ENCODE results near the gene CDK11B.
"Not testable (repeated sequence)": the region's sequence is repeated elsewhere in the genome, so short reads cannot be mapped to it uniquely, and the experiment has no call there.

Gene CDK11B

DNA sequence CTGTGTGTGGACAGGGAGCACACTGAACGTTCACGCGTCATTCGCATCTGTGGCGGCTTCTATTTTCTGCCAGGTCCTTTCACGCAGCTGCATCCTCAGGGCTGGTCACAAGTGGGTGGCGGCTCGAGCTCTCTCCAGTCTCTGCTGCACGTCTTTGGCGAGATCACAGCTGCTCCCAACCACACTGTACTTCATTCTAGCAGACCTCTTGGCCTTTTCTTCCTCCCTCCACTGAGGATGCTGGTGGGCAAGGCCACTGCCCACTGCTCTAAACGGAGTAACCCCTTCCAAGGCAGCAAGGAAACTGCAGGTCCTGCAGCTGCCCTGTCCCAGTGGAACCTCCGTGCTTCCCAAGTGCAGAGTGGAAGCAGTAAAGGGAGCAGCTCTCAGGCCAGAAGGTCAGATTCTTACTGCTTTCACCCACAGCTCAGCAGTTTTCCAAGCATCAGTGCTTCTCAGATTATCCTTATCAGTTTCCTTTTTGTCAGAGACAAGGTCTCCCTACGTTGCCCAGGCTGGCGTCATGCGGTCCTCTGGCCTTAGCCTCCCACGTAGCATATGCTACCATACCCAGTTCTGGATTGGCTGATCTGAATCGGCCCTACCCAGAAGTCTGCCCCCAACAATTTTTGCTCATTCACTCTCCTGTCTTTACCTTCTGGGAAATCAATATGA, 11.1 kb downstream of the CDK11B start:
- DNase-seq: not testable (repeated sequence)

DNA sequence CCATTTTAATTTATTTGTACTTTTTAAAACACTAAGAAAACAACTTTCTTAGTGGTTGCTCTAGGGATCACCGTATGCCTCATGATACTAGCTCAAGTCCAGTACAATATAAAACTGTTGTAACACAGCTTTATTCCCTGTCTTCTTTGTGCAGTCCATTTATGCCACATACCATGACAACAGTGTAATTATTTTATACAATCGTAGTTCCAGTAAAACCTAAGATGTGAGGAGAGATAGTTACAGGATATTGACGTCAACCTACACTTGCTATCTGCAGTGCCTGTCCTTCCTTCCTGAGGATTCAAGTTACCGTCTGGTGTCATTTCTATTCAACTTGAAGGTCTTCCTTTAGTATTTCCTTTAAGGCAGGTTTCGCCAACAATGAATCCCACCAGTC, 12.5 kb downstream of the CDK11B start:
- not testable (repeated sequence) for DNase-seq

DNA sequence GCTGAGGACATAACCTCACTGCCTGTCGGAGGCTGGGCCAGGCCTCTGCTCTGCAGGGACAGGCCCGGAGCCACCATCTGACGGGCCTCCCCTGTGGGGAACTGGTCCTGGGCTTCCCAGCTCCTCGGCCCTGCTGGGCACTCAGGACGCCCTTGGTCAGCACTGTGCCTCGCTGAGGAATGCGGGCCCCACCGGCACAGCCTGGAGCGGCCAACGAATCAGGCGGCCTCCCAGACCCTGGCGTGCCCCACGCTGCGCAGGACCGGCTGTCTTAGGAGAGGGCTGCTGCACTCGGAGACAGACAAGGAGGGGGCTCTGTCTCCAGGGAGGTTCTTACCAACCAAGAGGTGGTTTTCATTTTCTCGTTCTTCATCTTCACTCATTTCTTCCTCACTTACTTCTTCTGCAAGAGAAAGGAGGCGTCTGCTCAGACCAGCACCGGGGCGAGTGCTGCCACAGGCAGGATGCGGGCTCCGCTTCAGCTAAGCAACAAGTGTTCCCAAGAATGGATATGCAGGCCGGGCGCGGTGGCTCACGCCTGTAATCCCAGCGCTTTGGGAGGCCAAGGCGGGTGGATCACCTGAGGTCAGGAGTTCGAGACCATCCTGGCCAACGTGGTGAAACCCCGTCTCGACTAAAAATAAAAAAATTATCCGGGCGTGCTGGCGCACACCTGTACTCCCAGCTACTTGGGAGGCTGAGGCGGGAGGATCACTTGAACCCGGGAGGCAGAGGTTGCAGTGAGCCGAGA, 17.9 kb downstream of the CDK11B start:
- not testable (repeated sequence) for DNase-seq

DNA sequence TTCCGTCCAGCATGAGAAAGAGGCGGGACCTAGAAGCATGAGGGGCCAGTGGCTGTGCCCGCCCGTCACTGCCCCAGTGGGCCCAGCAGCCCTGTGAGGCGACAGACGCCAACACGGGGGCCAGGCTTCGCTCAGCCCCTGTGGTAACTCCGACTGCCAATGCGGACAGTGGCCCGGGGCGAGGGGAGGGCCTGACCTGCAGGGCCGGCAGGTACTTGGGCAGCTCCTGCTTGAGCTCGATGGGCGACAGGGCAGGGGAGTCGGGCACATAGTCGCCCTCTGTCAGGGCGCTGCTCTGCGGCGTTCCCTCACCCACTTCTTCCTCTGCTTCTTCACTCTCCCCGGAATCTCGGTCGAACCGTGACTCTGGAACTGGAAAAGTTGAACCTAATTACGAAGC, 18.7 kb downstream of the CDK11B start:
- not testable (repeated sequence) for DNase-seq

DNA sequence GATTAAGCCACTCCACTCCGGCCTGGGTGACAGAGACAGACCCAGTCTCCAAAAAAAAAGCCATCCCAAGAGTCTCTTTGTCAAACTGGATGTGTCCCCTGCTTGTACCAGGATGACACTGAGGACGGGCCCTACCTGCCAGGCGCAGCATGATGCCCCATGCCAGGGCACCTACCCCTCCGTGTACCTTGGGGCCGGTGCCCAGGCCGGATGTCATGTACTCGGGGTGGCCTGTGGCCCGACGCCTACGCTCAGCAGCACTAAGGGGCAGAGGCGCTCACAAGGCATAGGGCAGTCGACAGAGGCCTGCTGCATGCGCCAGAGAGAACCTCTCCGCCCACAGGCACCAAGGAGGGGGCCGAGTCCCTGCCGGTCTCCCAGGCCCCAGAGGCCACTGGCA, 19.4 kb downstream of the CDK11B start:
- DNase-seq: not testable (repeated sequence)

DNA sequence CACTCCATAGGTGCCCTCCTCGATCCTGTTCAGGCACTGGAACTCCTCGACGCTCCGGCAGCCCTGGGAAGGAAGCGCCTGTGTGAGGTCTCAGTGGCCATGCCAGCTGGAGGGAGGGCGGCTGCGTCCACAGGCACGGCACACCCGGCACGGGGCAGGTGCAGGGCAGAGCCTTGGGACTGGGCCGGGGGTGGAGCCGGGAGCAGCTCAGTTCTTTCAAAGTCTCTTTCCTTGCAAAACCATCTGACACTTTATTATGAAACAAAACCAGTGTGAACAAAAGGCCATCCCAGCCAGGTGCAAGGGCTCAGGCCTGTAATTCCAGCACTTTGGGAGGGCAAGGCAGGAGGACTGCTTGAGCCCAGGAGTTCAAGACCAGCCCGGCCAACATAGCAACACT, 20.3 kb downstream of the CDK11B start:
- not testable (repeated sequence) for DNase-seq

DNA sequence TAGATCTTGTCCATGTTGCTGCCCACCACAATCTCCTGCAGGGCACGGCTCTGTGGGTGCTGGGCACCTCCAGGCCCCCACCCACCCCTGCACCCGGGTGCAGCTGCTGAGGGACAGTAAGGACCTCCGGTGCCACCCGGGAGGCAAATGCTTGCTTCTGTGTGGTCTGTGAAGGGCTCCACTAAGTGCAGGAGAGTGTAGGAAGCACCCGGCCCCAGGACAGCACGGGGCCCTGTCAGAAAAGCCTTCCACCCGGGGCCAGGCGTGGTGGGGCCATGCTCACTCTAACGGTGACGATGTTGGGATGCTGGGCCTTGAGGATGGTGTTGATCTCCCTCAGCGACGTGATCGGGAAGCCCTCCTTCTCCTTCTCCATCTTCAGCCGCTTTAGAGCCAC, 21.3 kb downstream of the CDK11B start:
- not testable (repeated sequence) for DNase-seq

DNA sequence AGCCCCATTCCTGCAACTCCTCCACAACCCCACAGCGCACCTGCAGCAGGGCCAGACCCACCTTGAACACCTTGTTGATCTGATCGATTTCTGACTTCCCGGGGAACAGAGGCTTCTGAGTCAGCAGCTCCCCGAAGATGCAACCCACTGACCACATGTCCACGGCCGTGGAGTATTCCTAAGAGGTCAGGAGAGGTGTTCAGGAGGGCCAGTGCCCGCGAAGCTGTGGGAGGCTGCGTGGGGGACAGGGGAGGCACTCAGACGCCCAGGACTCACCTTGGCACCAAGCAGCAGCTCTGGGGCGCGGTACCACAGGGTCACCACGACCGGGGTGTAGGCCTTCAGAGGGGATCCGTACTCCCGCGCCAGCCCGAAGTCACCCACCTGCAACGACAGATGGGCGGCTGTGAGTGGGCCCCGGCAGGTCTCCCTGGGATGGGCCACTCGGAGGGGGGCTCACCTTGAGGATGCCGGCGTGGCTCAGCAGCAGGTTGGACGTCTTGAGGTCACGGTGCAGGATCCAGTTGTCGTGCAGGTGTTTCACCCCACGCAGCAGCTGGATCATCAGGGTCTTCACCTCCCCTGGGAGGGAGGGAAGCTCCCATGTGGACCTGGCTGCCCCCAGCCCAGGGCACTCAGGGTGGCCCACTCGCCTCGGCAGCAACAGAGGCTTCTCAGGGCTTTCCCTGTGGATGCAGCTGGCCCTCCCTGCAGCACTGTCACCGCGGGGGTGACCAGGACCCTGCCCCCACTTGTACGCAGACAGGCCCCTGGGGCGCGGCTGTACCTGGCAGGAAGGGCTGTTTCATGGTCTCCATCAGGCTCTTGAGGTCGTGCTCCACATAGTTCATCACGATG, 22.0 kb downstream of the CDK11B start:
- DNase-seq: not testable (repeated sequence)

DNA sequence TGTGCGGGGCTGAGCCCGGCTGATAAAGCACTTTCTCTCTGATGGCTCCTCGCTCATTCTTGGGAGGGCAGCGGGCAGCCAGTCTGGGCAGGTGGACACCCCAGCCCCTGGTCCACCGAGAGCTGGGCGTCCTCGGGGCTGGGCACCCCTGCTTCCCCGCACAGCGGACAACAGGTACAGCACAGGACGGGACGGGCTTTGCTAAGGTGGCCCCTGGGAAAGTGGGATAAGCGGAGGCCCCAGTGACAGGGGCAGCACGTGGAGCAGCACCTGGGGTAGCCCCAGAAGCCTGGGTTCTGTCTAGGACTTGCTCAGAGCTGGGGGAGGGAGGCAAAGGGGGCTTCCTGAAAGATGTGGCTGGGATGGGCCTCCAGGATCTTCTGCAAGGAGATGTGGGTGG, 24.2 kb downstream of the CDK11B start:
- not testable (repeated sequence) for DNase-seq

DNA sequence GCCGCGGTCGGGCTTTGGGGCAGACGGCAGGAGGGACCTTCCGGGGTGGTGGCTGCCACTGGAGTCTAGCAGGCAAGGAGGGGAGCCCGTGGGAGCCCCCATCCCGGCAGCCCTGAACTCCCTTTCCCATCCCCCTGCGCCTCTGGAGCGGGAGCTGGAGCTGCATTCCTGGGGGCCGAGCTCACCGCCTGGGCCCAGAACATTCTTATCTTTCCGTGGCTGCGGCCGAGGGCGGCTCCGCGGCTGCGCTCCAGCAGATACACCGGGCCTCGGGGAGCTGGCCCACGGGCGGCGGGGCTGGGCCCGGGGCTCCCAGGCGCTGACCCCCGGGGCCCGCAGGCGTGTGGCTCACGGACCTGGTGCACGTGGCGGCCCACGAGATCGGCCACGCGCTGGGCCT, 25.4 kb downstream of the CDK11B start:
- DNase-seq: not testable (repeated sequence)

DNA sequence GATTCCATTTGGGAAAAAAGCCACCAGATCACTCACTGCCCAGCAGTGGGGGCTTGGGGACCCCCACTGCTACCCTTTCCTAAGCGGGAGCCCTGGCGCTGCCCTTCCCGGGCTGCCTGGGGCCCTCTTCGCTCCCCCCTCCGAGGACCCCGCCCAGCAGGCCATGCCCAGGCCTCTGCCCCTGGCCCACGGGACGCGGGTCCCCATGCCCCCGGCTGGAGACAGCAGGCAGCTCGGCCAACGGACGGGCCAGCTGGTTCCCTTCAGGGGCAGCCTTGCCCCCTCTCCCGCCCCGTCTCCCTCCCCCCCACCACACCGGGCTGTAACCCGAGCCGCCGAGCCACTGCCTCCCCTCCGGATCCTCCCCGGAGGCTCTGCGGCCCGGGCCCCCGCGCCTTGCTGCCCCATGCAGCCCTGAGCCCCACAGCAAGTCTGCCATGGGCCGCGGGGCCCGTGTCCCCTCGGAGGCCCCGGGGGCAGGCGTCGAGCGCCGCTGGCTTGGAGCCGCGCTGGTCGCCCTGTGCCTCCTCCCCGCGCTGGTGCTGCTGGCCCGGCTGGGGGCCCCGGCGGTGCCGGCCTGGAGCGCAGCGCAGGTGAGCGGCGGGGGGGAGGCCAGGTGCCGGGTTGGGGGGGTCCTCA, 26.9 kb downstream of the CDK11B start, which contains the start of gene MMP23B:
Gene MMP23B, plus strand, starts transcription at position 392 of the 639 bp plus-strand sequence. Its CDS starts 46 bp downstream, at position 438.
- DNase-seq: no peak

DNA sequence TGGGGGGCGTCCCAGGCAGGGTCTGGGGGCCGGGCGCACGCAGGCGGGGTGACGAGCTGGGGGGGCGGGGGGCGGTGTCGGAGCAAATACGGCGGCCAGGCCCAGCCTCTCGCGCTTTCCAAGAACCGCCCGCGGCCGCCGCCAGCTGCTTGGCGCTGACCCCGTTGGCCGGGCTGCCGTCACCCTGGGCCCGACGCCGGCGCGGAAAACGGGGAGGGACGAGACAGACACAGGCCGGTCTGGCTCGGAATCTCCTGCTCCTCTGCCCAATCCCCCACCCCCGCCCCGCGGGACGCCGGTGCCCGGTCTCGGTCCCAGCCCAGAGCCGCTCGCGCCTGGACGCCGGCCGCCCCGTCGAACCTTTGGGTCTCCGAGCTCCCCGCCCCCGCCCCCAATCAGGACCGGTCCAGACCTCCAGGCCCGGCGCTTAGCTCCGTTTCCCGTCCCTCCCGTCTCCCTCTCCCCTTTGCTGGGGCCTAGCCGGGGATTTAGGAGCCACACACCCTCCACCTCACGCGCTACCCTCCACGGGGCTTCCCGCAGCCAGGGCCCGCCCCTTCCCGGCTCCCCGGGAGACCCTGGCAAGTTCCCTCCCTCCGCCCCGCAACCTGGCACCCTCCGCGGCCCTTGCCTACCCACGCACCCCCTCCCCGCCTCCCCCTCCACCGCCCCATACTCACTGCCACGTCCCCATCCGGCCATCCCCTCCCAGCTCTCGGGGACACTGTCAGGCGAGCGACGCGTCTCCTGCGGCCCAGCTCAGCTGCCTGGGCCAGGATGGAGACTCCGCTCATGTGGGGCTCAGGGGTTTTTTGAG, 27.6 kb downstream of the CDK11B start:
- peak; percentile 34 to 65 for DNase-seq

DNA sequence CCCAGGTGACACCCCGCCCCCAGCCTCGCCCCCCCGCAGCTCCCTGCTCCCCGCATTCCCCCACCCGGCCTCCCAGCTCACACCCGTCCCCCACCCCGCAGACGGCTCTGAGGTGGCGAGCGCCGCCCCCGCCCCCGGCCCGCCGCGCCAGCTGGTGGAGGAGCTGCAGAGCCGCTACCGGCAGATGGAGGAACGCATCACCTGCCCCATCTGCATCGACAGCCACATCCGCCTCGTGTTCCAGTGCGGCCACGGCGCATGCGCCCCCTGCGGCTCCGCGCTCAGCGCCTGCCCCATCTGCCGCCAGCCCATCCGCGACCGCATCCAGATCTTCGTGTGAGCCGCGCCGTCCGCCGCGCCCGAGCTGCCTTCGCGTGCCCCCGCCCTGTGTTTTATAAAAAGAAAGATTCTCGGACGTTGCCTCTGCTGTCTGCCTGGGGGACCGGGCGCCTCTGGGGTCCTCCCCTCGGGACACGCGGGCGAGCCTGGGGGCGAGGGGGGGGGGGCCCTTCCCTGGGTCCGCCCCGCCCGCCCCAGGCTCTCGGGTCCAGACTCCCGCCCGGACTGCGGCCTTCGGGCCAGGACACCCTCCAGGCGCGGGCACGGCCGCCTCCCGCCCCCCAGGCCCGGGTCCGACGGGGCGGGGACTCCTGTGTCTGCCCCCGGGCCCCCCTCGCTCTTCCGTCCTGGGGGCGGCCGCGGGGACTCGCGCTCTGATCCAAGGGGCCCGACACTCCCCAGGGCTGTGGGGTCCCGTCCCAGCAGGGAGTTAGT, 28.4 kb downstream of the CDK11B start:
- DNase-seq: peak; percentile 97

DNA sequence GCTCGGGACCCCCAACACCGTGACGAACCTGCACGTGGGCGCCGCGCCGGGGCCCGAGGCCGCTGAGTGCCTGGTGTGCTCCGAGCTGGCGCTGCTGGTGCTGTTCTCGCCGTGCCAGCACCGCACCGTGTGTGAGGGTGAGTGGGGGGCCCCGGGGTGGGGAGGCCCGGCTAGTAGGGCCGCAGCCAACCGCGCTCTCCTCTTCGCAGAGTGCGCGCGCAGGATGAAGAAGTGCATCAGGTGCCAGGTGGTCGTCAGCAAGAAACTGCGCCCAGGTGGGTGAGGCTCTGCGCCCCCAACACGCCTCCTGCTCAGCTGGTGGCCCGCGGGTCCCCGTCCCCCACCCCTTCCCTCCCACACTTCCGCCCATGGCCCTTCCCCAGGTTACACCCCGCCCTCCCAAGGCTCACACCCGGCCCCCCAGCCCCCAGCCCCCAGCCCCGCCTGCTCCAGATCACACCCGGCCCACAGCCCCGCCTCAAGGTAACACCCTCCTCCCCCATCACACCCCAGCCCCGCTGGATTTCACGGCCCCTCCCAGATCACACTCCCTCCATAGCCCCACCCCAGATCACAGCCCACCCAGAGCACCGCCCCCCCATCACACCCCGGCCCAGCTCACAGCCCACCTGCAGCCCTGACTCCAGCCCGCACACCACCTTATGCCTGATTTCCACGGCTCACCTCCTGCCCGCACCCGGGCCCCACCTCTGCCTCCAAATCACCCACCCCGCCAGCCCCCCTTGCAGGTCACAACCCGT, 29.2 kb downstream of the CDK11B start:
- peak; percentile 87 to 91 for DNase-seq

DNA sequence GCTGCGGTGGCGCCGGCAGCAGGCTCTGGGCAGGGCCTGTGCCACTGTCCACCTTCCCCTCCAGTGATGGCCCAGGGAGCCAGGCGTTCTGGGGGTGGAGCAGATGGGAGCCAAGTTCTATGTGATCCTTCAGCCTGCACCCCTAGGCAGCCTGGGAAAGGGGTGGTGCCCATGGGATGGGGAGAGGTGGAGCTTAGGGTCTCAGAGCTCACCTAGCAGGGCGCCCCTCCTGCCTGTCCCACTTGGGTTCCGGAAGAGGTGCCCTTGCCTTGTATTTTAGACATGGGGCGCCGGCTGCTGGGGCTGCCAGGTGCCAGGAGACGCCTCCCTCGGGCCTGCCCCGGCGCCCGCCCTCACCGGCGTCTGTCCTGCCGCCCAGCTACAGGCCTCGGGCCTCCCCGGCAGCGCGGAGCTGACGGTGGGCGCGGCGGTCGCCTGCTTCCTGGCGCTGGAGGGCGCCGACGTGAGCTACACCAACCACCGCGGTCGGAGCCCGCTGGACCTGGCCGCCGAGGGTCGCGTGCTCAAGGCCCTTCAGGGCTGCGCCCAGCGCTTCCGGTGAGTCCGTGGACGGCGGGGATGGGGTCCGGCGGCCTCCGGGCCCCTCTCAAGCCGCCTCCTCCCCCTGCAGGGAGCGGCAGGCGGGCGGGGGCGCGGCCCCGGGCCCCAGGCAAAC, 29.9 kb downstream of the CDK11B start:
- DNase-seq: peak in 1 of 2 donors; percentile 58

DNA sequence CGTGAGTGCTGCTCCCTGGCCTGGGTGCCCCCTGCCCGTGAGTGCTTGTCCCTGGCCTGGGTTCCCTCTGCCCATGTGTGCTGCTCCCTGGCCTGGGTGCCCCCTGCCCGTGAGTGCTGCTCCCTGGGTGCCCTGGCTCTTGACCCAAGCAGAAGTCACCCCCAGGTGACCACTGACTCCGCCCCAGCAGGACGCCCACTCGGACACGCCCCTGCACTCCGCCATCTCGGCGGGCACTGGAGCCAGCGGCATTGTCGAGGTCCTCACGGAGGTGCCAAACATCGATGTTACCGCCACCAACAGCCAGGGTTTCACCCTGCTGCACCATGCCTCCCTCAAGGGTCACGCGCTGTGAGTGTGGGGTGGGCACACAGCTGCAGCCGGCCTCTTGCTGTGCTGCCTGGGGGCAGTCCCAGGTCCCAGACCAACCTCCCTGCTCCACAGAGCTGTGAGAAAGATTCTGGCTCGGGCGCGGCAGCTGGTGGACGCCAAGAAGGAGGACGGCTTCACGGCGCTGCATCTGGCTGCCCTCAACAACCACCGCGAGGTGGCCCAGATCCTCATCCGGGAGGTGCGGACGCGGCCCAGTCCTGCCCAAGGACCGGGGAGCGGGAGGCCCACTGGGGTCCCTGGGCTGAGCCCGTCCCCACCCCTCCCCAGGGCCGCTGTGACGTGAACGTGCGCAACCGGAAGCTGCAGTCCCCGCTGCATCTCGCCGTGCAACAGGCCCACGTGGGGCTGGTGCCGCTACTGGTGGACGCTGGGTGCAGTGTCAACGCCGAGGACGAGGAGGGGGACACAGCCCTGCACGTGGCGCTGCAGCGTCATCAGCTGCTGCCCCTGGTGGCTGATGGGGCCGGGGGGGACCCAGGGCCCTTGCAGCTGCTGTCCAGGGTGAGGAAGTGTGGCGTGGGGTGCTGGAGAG, 30.7 kb downstream of the CDK11B start:
- no peak for DNase-seq

DNA sequence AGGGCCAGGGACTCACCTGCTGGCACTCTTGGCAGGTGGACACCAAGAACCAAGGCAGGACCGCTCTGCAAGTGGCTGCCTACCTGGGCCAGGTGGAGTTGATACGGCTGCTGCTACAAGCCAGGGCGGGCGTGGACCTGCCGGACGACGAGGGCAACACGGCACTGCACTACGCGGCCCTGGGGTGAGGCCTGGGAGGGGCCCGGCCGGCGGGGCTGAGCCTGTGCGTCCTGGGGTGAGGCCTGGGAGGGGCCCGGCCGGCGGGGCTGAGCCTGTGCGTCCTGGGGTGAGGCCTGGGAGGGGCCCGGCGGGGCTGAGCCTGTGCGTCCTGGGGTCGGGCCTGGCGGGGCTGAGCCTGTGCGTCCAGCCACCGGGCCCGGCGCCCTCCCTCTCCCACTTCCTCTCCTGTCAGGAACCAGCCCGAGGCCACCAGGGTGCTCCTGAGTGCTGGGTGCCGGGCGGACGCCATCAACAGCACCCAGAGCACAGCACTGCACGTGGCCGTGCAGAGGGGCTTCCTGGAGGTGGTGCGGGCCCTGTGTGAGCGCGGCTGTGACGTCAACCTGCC, 31.5 kb downstream of the CDK11B start:
- no peak for DNase-seq

All from CD4-positive, alpha-beta T cell treated with Interferon alpha-2 for 1 hour (primary cell).